MM.1S (cell line): ENCODE results near the gene ZMYND10.

Experiments used
- DNase-seq: peaks from one replicate; pipeline ENCODE4 v3.0.0-alpha.2; 2015
- H2AFZ ChIP-seq: fragments of 300-600 bp; sonication (generic); 2 replicates; pipeline ENCODE4 v1.6.0; 2016; ENCODE audit warnings: antibody characterized with exemption, low read length
- H3F3A ChIP-seq: fragments of 300-600 bp; sonication (generic); 2 replicates; pipeline ENCODE4 v1.6.1; 2016; ENCODE audit warnings: mild to moderate bottlenecking, antibody characterized with exemption, low read length, moderate library complexity, mixed read lengths; ENCODE audit not compliant: insufficient read depth
- H3K27ac ChIP-seq: fragments of 300-600 bp; sonication (generic); 2 replicates; pipeline ENCODE4 v1.5.1; 2016; ENCODE audit warnings: mild to moderate bottlenecking, low read length
- H3K27me3 ChIP-seq: fragments of 300-600 bp; sonication (generic); replicated peaks from 2 replicates; pipeline ENCODE4 v1.6.0; 2016; ENCODE audit warnings: low read length; ENCODE audit not compliant: insufficient read depth
- H3K36me3 ChIP-seq: fragments of 300-600 bp; sonication (generic); replicated peaks from 2 replicates; pipeline ENCODE4 v1.6.1; 2016; ENCODE audit warnings: mild to moderate bottlenecking, low read length, mixed read lengths; ENCODE audit not compliant: insufficient read depth
- H3K4me1 ChIP-seq: fragments of 300-600 bp; sonication (generic); 2 replicates; pipeline ENCODE4 v1.6.1; 2016; ENCODE audit warnings: low read length, mixed read lengths
- H3K4me2 ChIP-seq: fragments of 300-600 bp; sonication (generic); 2 replicates; pipeline ENCODE4 v1.6.0; 2016; ENCODE audit warnings: low read depth, low read length
- H3K4me3 ChIP-seq: fragments of 300-600 bp; sonication (generic); 2 replicates; pipeline ENCODE4 v1.5.1; 2016; ENCODE audit warnings: low read length, mixed read lengths
- H3K79me2 ChIP-seq: fragments of 300-600 bp; sonication (generic); 2 replicates; pipeline ENCODE4 v1.6.1; 2016; ENCODE audit warnings: mixed run types, low read length, mixed read lengths
- H3K9ac ChIP-seq: fragments of 300-600 bp; sonication (generic); 2 replicates; pipeline ENCODE4 v1.6.1; 2016; ENCODE audit warnings: low read length, mixed read lengths
- H3K9me2 ChIP-seq: fragments of 300-600 bp; sonication (generic); replicated peaks from 2 replicates; pipeline ENCODE4 v1.6.1; 2016; ENCODE audit warnings: mild to moderate bottlenecking, low read length, mixed read lengths; ENCODE audit not compliant: insufficient read depth
- H3K9me3 ChIP-seq: fragments of 300-600 bp; sonication (generic); replicated peaks from 2 replicates; pipeline ENCODE4 v1.6.1; 2016; ENCODE audit warnings: mild to moderate bottlenecking, low read length, mixed read lengths; ENCODE audit not compliant: insufficient read depth
- H4K20me1 ChIP-seq: fragments of 300-600 bp; sonication (generic); 2 replicates; pipeline ENCODE4 v1.6.1; 2016; ENCODE audit warnings: mild to moderate bottlenecking, low read length, moderate library complexity, mixed read lengths; ENCODE audit not compliant: insufficient read depth
- EZH2 ChIP-seq: fragments of 300-600 bp; sonication (generic); optimal IDR thresholded peaks from 2 replicates; pipeline ENCODE3; 2017; ENCODE audit warnings: low read depth, mild to moderate bottlenecking, antibody characterized with exemption, low read length, mixed read lengths
- EZH2phosphoT487 ChIP-seq: fragments of 300-600 bp; sonication (generic); IDR thresholded peaks from 2 replicates; pipeline ENCODE4 v1.6.1; 2018; ENCODE audit warnings: antibody characterized with exemption, low read length
- TF ChIP-seq, protein P1 (sequence below): fragments of 300-600 bp; sonication (generic); IDR thresholded peaks from 2 replicates; pipeline ENCODE4 v1.5.1; 2016; ENCODE audit warnings: antibody characterized with exemption, low read length, mixed read lengths

The ZMYND10 gene

DNA sequence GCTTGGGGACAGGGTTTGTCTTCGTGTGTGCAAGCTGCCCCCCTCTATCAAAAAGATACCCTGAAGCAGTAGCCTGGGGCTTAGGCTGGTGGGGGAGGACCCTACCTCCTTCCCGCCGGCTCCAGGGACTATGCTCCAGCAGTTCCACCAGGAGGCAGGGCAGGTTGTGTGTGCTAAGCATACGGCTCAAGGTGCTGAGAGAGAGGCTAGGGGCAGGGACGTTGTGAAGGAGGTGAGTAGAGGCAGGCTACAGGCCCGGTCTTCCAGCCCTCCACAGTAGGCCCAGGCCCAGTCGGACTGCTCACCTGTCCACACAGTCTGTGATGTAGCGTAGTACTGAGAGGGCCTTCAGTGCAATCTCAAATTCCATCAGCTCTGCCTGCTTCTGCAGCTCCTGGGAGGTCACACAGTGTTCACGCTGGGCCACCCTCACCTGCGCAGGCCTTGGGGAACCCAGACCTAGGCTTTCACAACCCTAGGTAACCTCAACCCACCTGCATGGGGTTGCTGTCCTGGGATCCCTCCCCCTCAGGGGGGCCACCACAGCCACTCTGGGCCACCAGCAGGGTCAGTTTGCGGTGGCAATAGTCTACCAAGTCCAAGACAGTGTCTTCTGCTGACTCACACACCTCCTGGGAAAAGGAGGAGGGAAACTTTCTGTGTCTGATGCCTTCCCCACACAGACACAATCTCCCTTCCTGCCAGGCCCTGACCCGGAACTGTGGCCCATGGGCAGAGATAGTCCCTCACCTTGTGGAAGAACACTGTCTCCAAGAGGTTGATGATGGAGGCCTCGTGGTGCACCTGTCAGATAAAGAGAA lies 2.5 kb downstream of the ZMYND10 start:
- TF ChIP-seq EZH2phosphoT487 (no peak), EZH2 (no peak)
- TF ChIP-seq, protein P1, sequence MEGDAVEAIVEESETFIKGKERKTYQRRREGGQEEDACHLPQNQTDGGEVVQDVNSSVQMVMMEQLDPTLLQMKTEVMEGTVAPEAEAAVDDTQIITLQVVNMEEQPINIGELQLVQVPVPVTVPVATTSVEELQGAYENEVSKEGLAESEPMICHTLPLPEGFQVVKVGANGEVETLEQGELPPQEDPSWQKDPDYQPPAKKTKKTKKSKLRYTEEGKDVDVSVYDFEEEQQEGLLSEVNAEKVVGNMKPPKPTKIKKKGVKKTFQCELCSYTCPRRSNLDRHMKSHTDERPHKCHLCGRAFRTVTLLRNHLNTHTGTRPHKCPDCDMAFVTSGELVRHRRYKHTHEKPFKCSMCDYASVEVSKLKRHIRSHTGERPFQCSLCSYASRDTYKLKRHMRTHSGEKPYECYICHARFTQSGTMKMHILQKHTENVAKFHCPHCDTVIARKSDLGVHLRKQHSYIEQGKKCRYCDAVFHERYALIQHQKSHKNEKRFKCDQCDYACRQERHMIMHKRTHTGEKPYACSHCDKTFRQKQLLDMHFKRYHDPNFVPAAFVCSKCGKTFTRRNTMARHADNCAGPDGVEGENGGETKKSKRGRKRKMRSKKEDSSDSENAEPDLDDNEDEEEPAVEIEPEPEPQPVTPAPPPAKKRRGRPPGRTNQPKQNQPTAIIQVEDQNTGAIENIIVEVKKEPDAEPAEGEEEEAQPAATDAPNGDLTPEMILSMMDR = no peak
- Histone ChIP-seq H4K20me1 (no peaks in the 10 kb centered on the region), H3K4me1 (peaks cover 10% of the 10 kb centered on the region), H3K27me3 (peaks cover 10% of the 10 kb centered on the region; the same call in 1 of the 2 replicates), H3K36me3 (no peaks in the 10 kb centered on the region), H3K9ac (no peak overlapping the region), H2AFZ (no peak overlapping the region), H3K27ac (no peak overlapping the region), H3K9me3 (no peaks in the 10 kb centered on the region), H3K4me2 (no peak overlapping the region), H3K9me2 (no peaks in the 10 kb centered on the region), H3F3A (peaks cover 3% of the 10 kb centered on the region; the same call in 1 of the 2 replicates), H3K79me2 (0 out of 2 replicates have a peak, but pooled peaks cover 5% of the 10 kb centered on the region), H3K4me3 (no peak overlapping the region)
- DNase-seq = no peak

DNA sequence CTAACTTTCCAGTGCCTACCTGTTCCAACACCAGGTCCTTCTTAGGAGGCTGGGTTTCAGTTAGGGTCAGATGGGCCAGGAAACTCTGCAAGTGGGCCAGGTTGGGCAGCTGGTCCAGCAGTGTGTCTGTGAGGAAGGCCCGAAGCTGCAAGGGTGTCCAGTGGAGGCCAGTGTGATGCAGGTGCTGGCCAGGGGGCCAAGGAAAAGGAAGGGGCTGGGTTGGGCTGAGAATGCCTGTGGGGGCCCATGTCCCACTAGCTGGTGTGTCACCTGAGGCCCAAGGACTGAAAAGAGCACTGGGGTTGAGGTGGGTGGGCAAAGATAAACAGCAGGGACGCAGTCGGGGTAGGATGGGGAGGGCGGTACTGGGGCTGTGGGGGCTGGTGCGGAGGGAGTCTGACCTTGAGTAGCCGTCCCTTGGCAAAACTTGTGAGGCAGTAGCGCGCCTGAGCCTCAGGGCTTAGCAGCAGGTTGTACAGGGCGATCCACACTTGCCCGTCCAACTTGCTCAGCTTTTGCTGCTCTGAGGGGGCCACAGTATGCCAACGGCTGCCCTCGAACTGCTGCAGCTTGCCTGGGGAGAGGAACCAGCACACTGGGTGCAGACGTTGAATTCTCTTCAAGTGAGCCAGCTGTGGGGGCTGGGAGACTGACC lies 3.4 kb downstream of the ZMYND10 start:
- Histone ChIP-seq H3K9me3 (no peaks in the 10 kb centered on the region), H3K4me3 (no peak overlapping the region), H3K27me3 (peaks cover 10% of the 10 kb centered on the region; the same call in 1 of the 2 replicates), H4K20me1 (no peaks in the 10 kb centered on the region), H3K4me1 (peaks cover 10% of the 10 kb centered on the region), H3K79me2 (peaks cover 6% of the 10 kb centered on the region), H3K9ac (no peak overlapping the region), H3K27ac (no peak overlapping the region), H2AFZ (no peak overlapping the region), H3K4me2 (no peak overlapping the region), H3K36me3 (no peaks in the 10 kb centered on the region), H3F3A (peaks cover 7% of the 10 kb centered on the region; the same call in 1 of the 2 replicates), H3K9me2 (no peaks in the 10 kb centered on the region)
- no peak for TF ChIP-seq EZH2phosphoT487
- no peak for TF ChIP-seq EZH2
- TF ChIP-seq, protein P1 = no peak
- no peak for DNase-seq

DNA sequence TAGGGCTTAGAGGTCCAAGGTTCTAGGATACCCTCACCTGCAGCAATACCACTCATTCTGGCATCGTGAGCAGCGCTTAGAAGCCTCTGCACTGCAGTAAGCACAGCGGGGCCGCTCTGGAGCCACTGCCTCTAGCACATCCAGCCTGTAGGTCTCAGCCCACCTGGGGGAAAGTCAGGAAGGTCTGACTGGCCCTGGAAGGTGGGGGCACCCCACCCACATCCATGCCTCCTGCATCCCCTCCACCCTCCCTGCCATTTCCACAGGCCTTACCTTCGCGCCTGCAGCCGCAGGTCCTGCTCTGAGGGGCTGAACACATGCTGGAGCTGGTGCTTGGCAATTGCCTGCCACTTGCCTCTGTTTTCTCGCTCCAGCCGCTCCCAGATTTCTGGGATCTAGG lies 4.0 kb downstream of the ZMYND10 start:
- Histone ChIP-seq H3K4me2 (no peak overlapping the region), H3K36me3 (no peaks in the 10 kb centered on the region), H3K9me3 (no peaks in the 10 kb centered on the region), H3K4me1 (peaks cover 10% of the 10 kb centered on the region), H3K79me2 (peaks cover 12% of the 10 kb centered on the region), H3K4me3 (no peak overlapping the region), H2AFZ (no peak overlapping the region), H3F3A (peaks cover 11% of the 10 kb centered on the region), H3K27ac (no peak overlapping the region), H4K20me1 (no peaks in the 10 kb centered on the region), H3K9ac (no peak overlapping the region), H3K9me2 (no peaks in the 10 kb centered on the region), H3K27me3 (peaks cover 10% of the 10 kb centered on the region; the same call in 1 of the 2 replicates)
- DNase-seq = no peak
- TF ChIP-seq EZH2phosphoT487 = no peak
- TF ChIP-seq, protein P1 = no peak
